HEK293T (cell line): Measurements from ENCODE around the gene INPP4B.

Experiments
- CTCF ChIA-PET: fragments of 350-600 bp; formaldehyde crosslinking; extraction: SDS; loops from one replicate; lab custom pipeline; 2021; ENCODE audit warnings: antibody characterized with exemption, inconsistent platforms; lab: Yijun Ruan, JAX
- POLR2A ChIA-PET: fragments of 350-600 bp; formaldehyde crosslinking; extraction: SDS; loops from one replicate; lab custom pipeline; 2020; ENCODE audit warnings: antibody characterized with exemption, inconsistent platforms; lab: Yijun Ruan, JAX
- DNase-seq: peaks from one replicate; pipeline ENCODE4 v3.0.0; 2012; ENCODE audit warnings: mixed read lengths; ENCODE audit errors: extremely low spot score
- ARNT ChIP-seq: fragments of 450-650 bp; IDR thresholded peaks from 2 replicates; pipeline ENCODE4 v1.6.1; 2017; ENCODE audit warnings: mild to moderate bottlenecking
- BHLHE40 ChIP-seq: fragments of 450-650 bp; IDR thresholded peaks from 2 replicates; pipeline ENCODE4 v1.6.1; 2016; ENCODE audit warnings: mild to moderate bottlenecking, moderate library complexity, borderline replicate concordance
- CTBP1 ChIP-seq: fragments of 450-650 bp; IDR thresholded peaks from 2 replicates; pipeline ENCODE4 v1.6.1; 2016; ENCODE audit warnings: borderline replicate concordance
- ELF4 ChIP-seq: fragments of 450-650 bp; IDR thresholded peaks from 2 replicates; pipeline ENCODE4 v1.6.1; 2017; ENCODE audit warnings: antibody characterized with exemption
- FOXA1 ChIP-seq: fragments of 450-650 bp; IDR thresholded peaks from 2 replicates; pipeline ENCODE4 v1.6.1; 2016; ENCODE audit warnings: mild to moderate bottlenecking
- FOXK2 ChIP-seq: fragments of 450-650 bp; IDR thresholded peaks from 2 replicates; pipeline ENCODE4 v1.6.1; 2016; ENCODE audit warnings: mild to moderate bottlenecking
- FOXM1 ChIP-seq: fragments of 450-650 bp; IDR thresholded peaks from 2 replicates; pipeline ENCODE4 v1.6.1; 2017; ENCODE audit warnings: mild to moderate bottlenecking, borderline replicate concordance
- HDGF ChIP-seq: fragments of 450-650 bp; IDR thresholded peaks from 2 replicates; pipeline ENCODE4 v1.6.1; 2017; ENCODE audit warnings: antibody characterized with exemption, borderline replicate concordance
- L3MBTL2 ChIP-seq: fragments of 450-650 bp; conservative IDR thresholded peaks from 2 replicates; pipeline ENCODE4 v1.6.1; 2016; ENCODE audit warnings: mild to moderate bottlenecking
- LEF1 ChIP-seq: fragments of 450-650 bp; IDR thresholded peaks from 2 replicates; pipeline ENCODE4 v1.6.1; 2017; ENCODE audit warnings: mild to moderate bottlenecking, borderline replicate concordance
- NFRKB ChIP-seq: fragments of 450-650 bp; IDR thresholded peaks from 2 replicates; pipeline ENCODE4 v1.6.1; 2016; ENCODE audit warnings: mild to moderate bottlenecking, moderate library complexity
- PKNOX1 ChIP-seq: fragments of 450-650 bp; IDR thresholded peaks from 2 replicates; pipeline ENCODE4 v1.6.1; 2016
- SP1 ChIP-seq: fragments of 450-650 bp; IDR thresholded peaks from 2 replicates; pipeline ENCODE4 v1.6.1; 2017
- SUZ12 ChIP-seq: fragments of 450-650 bp; IDR thresholded peaks from 2 replicates; pipeline ENCODE4 v1.6.1; 2016; ENCODE audit warnings: mild to moderate bottlenecking
- TARDBP ChIP-seq: fragments of 450-650 bp; IDR thresholded peaks from 2 replicates; pipeline ENCODE4 v1.6.1; 2016
- ZNF384 ChIP-seq: fragments of 450-650 bp; IDR thresholded peaks from 2 replicates; pipeline ENCODE4 v1.6.1; 2016

Gene INPP4B

GRCh38 chr4:142309772-142310171, 536.3 kb downstream of the INPP4B start:
- no peak for TF ChIP-seq ELF4
- no peak for TF ChIP-seq FOXA1
- no peak for TF ChIP-seq SUZ12
- no peak for TF ChIP-seq SP1
- no peak for TF ChIP-seq FOXM1
- no peak for TF ChIP-seq ARNT
- TF ChIP-seq LEF1, result no peak
- no peak for TF ChIP-seq PKNOX1
- no peak for TF ChIP-seq CTBP1
- no peak for TF ChIP-seq NFRKB
- TF ChIP-seq TARDBP, result no peak
- ChIA-PET POLR2A (no interaction called here), CTCF (no interaction called here)
- no peak for DNase-seq

- no peak for TF ChIP-seq NFRKB
- no peak for TF ChIP-seq CTBP1
- TF ChIP-seq FOXA1, result no peak
- TF ChIP-seq FOXM1, result no peak
- no peak for TF ChIP-seq ELF4
- TF ChIP-seq ARNT, result no peak
- TF ChIP-seq PKNOX1, result no peak
- TF ChIP-seq FOXK2, result no peak
- no peak for TF ChIP-seq SP1
- no peak for TF ChIP-seq HDGF
- no peak for TF ChIP-seq ZNF384
- no peak for TF ChIP-seq LEF1
- DNase-seq, result no peak
- CTCF ChIA-PET, result no interaction called here
- POLR2A ChIA-PET, result no interaction called here
Measured at GRCh38 chr4:142307857-142308256, 538.2 kb downstream of the INPP4B start.

- TF ChIP-seq FOXK2 (no peak), CTBP1 (no peak), NFRKB (no peak), HDGF (no peak), ELF4 (no peak), ARNT (no peak), L3MBTL2 (no peak), SP1 (no peak), FOXA1 (no peak), SUZ12 (no peak), LEF1 (no peak), PKNOX1 (no peak), ZNF384 (no peak), TARDBP (no peak), FOXM1 (no peak), BHLHE40 (no peak)
- CTCF ChIA-PET, result no interaction called here
- POLR2A ChIA-PET, result no interaction called here
- no peak for DNase-seq
Measured at GRCh38 chr4:142297313-142297712, 548.8 kb downstream of the INPP4B start.

GRCh38 chr4:142293536-142293935, 552.6 kb downstream of the INPP4B start:
- POLR2A ChIA-PET, result no interaction called here
- CTCF ChIA-PET, result interaction anchor here (1.3 kb wide), 1 partner anchor 11 kb away, joined by 3 read pairs; no protein-coding TSS in a partner anchor
- TF ChIP-seq FOXA1 (no peak), FOXM1 (no peak), FOXK2 (no peak)
- no peak for DNase-seq

GRCh38 chr4:142292231-142292630, 553.9 kb downstream of the INPP4B start:
- ChIA-PET POLR2A (interaction anchor here (0.8 kb wide), 1 partner anchor 26 kb away, joined by 3 read pairs; no protein-coding TSS in a partner anchor), CTCF (interaction anchor here (0.6 kb wide), 1 partner anchor 13 kb away, joined by 3 read pairs; no protein-coding TSS in a partner anchor)
- no peak for DNase-seq
- TF ChIP-seq FOXM1, result no peak
- no peak for TF ChIP-seq CTBP1
- TF ChIP-seq ELF4, result no peak
- no peak for TF ChIP-seq BHLHE40
- no peak for TF ChIP-seq HDGF
- no peak for TF ChIP-seq ARNT
- no peak for TF ChIP-seq SUZ12
- TF ChIP-seq TARDBP, result no peak
- no peak for TF ChIP-seq PKNOX1
- no peak for TF ChIP-seq NFRKB

GRCh38 chr4:142291299-142292050, 554.6 kb downstream of the INPP4B start:
- ChIA-PET CTCF (interaction anchor here (0.6 kb wide), 1 partner anchor 12 kb away, joined by 3 read pairs; no protein-coding TSS in a partner anchor), POLR2A (no interaction called here)
- DNase-seq, result no peak
- TF ChIP-seq NFRKB (no peak), HDGF (no peak), SUZ12 (no peak), ARNT (no peak)
